SU-DHL-6 (cell line): ENCODE measurements around the gene NMRK1.

Experiments
- CTCF ChIP-seq: fragments of 200-600 bp; sonication (generic); IDR thresholded peaks from one replicate; pipeline ENCODE4 v1.5.1; 2017; ENCODE audit warnings: antibody characterized with exemption, mild to moderate bottlenecking, low read length, moderate library complexity; ENCODE audit not compliant: insufficient read depth, poor library complexity, severe bottlenecking
- EZH2phosphoT487 ChIP-seq: fragments of 200-600 bp; sonication (generic), shearing (Covaris generic); conservative IDR thresholded peaks from 2 replicates; pipeline ENCODE4 v1.6.1; 2018; ENCODE audit warnings: mild to moderate bottlenecking, antibody characterized with exemption, low read length, moderate library complexity, mixed read lengths

DNA sequence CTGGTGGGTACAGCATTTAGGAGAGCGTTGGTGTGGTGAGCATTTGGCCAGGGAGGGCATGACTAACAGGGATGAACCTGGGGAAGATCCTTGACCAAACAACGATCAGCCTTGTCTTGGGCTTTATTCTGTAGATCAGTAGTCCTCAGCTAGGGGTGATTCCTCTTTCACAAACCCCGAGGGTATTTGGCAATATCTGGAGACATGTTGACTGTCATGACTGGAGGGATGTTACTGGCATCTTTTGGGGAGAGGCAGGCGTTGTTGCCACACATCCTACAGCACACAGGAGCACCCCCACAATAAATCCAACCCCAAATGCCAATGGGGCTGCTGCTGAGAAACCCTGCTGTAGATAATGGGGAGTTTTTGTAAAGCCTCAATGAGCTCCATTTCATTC, 44.3 kb upstream of the NMRK1 start:
- no peak for TF ChIP-seq CTCF
- no peak for TF ChIP-seq EZH2phosphoT487
